Subcutaneous abdominal adipose tissue (tissue), 5 donors: Measurements from ENCODE around the gene CDCP1.

Experiments
- H3K27ac ChIP-seq: one replicate; pipeline ENCODE4 v1.7.0; 2013; ENCODE audit warnings: low read depth, mild to moderate bottlenecking, inconsistent platforms, low read length, moderate library complexity
- H3K27me3 ChIP-seq, 5 donors: one replicate each; pipeline ENCODE4 v1.7.0; 2013; ENCODE audit warnings: low read length in 5 of 5, inconsistent platforms in 1 of 5; ENCODE audit not compliant: control insufficient read depth in 5 of 5, insufficient read depth in 4 of 5
- H3K36me3 ChIP-seq, 5 donors: one replicate each; pipeline ENCODE4 v1.7.0; 2013; ENCODE audit warnings: low read length in 5 of 5; ENCODE audit not compliant: control insufficient read depth in 5 of 5, insufficient read depth in 5 of 5
- H3K4me1 ChIP-seq, 5 donors: one replicate each; pipeline ENCODE4 v1.7.0; 2013; ENCODE audit warnings: low read length in 5 of 5, mild to moderate bottlenecking in 3 of 5, moderate library complexity in 1 of 5; ENCODE audit not compliant: control insufficient read depth in 5 of 5, insufficient read depth in 5 of 5
- H3K4me3 ChIP-seq, 5 donors: one replicate each; pipeline ENCODE4 v1.7.0; 2013; ENCODE audit warnings: low read length in 5 of 5, low read depth in 1 of 5
- H3K9ac ChIP-seq, 5 donors: one replicate each; pipeline ENCODE4 v1.7.0; 2013; ENCODE audit warnings: low read length in 5 of 5, mild to moderate bottlenecking in 4 of 5, moderate library complexity in 3 of 5
- H3K9me3 ChIP-seq, 5 donors: one replicate each; pipeline ENCODE4 v1.7.0; 2013; ENCODE audit warnings: low read length in 5 of 5; ENCODE audit not compliant: control insufficient read depth in 5 of 5
- donor health status: healthy.
- donor health status: healthy.
- donor health status: healthy.
- donor health status: healthy.
- donor health status: healthy.

CDCP1 gene

DNA sequence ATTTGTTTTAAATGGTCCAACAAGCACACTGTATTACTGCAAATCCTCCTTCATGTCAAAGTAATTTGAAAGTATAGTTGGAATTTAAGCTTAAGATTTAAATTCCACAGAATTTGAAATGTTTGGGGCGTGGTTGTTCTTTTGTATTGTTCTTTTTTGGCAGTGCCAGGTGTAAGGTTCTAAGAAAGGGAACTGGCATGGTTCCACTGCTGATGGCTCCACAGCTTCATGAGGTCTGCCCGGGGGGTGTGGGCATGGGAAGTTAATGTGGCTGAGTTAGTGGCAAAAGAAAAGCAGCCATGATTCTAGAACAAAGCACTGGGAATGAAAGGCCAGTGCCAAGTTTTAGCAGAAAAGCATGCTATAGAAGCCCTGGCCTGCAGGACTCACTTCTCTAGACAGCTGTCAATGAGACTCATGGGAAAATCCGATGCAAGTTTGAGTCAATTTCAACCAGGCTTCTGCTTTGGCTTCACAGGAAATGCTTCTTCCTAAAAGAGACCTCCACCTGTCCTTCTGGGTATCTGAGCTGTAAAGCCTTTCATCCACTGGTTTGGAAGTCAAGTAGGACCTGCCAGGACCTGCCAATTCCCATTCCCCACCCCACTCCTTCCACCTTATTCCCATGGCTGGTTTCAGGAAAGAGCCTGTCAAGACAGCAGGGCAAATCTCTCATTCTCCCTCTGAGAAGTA is 18.9 kb downstream of the CDCP1 start:
- Histone ChIP-seq H3K36me3 (no peaks in the 10 kb centered on the region), H3K4me1 (no peaks in the 10 kb centered on the region), H3K27me3 (peaks cover 0 to 5% (median 3%) of the 10 kb centered on the region in 5 donors), H3K4me3 (no peak overlapping the region), H3K9me3 (no peaks in the 10 kb centered on the region), H3K27ac (no peak overlapping the region), H3K9ac (no peak overlapping the region)

DNA sequence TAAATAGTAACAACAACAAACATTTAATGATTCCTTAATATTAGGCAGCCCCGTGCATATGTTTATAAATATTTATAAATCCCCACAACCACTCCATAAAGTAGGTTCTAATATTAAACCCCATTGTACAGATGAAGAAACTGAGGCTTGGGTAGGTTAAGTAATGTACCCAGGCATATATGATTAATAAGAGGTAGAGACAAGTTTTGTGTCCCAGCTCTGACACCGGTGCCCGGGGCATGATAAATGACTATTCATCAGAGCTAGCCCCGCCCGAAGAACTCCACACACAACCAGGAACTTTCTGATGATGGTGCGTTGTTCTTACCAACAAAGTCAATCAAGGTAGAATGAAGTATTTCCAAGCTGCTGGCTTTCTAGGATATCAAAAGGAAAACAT is 19.4 kb downstream of the CDCP1 start:
- H3K9ac ChIP-seq, result no peak overlapping the region
- no peaks in the 10 kb centered on the region for H3K9me3 ChIP-seq
- H3K4me3 ChIP-seq, result no peak overlapping the region
- no peak overlapping the region for H3K27ac ChIP-seq
- H3K27me3 ChIP-seq, result peaks cover 0 to 5% (median 3%) of the 10 kb centered on the region in 5 donors
- no peaks in the 10 kb centered on the region for H3K4me1 ChIP-seq
- H3K36me3 ChIP-seq, result no peaks in the 10 kb centered on the region

DNA sequence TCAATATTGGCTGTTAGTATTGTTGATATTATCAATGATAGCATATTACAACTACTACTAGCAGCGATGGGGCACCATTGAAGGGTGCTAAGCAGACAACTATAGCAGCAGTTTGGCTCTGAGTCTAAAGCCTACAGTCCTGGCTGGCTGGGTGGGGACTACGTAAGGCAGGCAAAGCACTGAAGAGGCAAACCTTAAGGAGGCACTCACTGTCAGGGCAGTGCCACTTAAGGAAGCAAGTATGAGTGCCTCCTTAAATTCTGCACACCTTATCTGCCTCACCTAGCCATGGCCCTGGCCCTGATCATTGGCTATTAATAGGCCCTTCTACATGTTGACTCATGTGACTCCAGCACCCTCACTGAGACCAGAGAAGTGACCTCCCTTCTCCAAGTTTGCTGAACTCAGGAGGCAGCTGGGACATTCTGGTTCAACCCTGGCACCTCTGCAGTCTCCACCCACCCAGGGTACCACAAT is 20.6 kb downstream of the CDCP1 start:
- Histone ChIP-seq H3K4me3 (no peak overlapping the region), H3K36me3 (no peaks in the 10 kb centered on the region), H3K9me3 (no peaks in the 10 kb centered on the region), H3K27me3 (peaks cover 0 to 5% (median 3%) of the 10 kb centered on the region in 5 donors), H3K9ac (no peak overlapping the region), H3K27ac (no peak overlapping the region), H3K4me1 (no peaks in the 10 kb centered on the region)

DNA sequence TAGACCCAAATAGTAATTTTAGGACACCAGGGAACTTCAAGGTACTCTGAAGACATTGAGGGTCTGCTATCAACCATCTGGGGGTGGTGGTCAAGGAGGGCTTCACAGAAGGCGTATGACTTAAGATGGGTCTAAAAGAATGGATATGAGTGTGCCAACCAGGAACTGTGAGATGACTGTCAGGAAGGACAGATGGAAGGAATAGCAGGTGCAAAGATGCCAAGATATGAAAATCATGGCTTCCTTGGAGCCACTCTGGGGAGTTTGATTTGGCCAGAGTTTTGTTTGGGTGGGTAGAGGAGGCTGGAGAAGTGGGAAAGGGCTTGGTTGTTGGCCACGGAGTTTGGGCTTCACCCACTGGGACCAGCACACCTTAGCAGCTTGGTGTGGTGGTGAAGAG is 21.2 kb downstream of the CDCP1 start:
- Histone ChIP-seq H3K4me1 (no peaks in the 10 kb centered on the region), H3K36me3 (no peaks in the 10 kb centered on the region), H3K4me3 (no peak overlapping the region), H3K27me3 (peaks cover 0 to 5% (median 3%) of the 10 kb centered on the region in 5 donors), H3K27ac (no peak overlapping the region), H3K9ac (no peak overlapping the region), H3K9me3 (no peaks in the 10 kb centered on the region)

DNA sequence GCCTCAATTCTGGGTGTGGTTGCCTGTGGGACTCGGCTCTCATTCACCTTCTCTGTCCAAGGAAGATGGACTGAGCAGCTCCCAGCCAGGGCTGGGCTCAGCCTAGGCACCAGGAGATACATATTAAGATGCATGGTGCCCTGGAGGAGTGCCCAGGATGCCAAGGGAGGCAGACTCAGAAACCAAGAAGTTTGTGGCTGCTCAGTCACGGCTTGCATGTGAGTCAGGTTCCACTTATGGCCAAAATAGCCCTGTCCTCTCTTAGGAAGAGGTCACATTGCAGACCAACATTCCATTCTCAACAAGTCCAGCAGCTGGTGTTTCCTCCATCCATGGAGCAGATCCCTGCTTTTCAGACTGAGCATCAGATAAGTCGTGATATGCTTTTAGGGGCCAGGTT is 21.8 kb downstream of the CDCP1 start:
- Histone ChIP-seq H3K9me3 (no peaks in the 10 kb centered on the region), H3K27ac (no peak overlapping the region), H3K4me3 (no peak overlapping the region), H3K4me1 (no peaks in the 10 kb centered on the region), H3K27me3 (peaks cover 0 to 5% (median 3%) of the 10 kb centered on the region in 5 donors), H3K36me3 (no peaks in the 10 kb centered on the region), H3K9ac (no peak overlapping the region)

DNA sequence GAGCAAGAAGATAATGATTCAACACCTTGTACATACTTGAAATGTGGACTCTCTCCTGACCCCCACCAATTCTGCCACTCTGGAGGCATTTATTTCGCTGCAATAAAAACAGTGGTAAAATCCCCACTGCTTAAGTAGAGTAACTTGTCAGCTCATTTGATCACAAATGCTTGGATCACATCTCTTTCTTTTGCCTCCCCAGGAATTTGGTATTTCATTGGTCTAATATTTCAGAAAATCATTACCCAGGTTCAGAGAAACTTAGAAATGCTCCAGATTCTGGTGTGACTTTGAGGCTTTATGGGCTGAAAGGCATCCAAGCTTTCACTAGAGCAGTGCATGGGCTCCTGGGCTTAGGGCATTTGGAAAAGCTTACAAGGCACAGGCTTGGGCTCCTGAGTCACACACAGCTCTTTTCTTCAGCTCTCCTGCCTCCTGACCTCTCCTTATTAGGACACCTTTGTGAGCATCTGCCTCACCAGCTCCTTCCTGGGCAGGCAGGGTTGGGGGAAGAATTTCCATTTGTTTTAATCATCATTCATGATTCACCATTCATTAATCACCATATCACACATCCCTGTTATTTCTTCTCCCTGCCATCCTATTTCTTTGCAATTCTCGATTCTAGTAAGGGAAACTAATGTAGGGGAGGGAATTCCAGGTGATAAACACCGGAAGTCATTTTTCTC is 22.5 kb downstream of the CDCP1 start:
- peaks cover 0 to 7% (median 5%) of the 10 kb centered on the region in 5 donors for H3K27me3 ChIP-seq
- no peaks in the 10 kb centered on the region for H3K9me3 ChIP-seq
- H3K9ac ChIP-seq, result no peak overlapping the region
- no peak overlapping the region for H3K4me3 ChIP-seq
- no peaks in the 10 kb centered on the region for H3K4me1 ChIP-seq
- no peak overlapping the region for H3K27ac ChIP-seq
- no peaks in the 10 kb centered on the region for H3K36me3 ChIP-seq

DNA sequence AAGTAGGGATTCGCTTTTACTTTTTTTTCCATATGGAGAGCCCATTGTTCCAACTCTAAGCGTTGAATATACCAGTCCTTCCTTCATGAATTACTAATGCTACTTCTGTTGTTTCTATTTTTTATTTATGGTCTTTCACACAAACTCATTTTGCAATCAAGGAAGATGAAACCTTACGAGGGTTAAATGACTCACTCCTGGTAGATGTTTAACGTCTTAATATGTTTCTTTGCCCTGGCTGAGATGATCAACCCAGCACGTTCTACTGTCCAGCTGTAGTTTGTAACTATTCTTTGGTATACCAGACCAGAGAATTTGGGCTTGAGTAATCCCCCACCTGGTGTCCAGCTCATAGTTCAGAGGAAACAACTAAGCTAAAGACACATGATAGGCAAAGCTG is 23.1 kb downstream of the CDCP1 start:
- H3K9ac ChIP-seq, result no peak overlapping the region
- no peak overlapping the region for H3K27ac ChIP-seq
- H3K9me3 ChIP-seq, result no peaks in the 10 kb centered on the region
- H3K36me3 ChIP-seq, result no peaks in the 10 kb centered on the region
- H3K4me3 ChIP-seq, result no peak overlapping the region
- H3K27me3 ChIP-seq, result peaks cover 0 to 7% (median 5%) of the 10 kb centered on the region in 5 donors
- no peaks in the 10 kb centered on the region for H3K4me1 ChIP-seq

DNA sequence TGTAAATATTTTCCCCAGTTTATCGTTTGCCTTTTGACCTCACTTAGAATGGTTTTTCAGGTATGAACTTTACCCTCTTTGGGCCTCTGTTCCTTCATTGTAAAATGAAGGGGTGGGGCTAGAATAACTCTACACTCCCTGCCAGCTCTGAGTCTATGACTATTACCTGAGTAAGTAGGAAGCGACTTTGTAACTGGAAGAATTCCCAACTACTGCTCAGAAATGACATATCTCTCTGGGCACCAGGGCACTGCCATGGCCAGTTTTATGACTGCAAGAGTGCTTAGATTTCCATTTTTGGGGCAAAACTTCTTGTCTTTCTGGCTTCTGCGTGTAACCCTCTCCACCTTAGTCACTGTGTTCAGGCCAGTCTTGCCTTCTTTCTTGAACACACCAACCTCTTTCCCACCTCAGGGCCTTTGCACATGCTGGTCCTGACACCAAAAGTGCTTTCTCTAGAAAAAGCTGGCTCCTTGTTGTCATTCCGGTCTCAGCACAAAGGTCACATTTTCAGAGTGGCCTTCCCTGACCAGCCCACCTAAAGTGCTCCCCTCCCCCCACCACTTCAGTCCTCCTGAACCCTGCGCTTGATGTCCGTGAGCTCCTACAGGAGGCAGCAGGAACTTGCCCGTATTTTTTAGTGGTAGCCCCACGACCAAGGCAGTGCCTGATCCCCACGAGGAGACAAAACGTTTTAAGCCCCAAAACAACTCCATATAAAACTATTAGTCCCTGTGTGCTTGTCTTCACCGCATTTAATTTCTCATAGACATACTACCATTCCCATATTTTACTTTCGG is 25.6 kb downstream of the CDCP1 start:
- H3K27me3 ChIP-seq, result peaks cover 0 to 7% (median 5%) of the 10 kb centered on the region in 5 donors
- no peak overlapping the region for H3K9ac ChIP-seq
- no peaks in the 10 kb centered on the region for H3K36me3 ChIP-seq
- H3K9me3 ChIP-seq, result no peaks in the 10 kb centered on the region
- no peak overlapping the region for H3K27ac ChIP-seq
- H3K4me1 ChIP-seq, result no peaks in the 10 kb centered on the region
- H3K4me3 ChIP-seq, result no peak overlapping the region

DNA sequence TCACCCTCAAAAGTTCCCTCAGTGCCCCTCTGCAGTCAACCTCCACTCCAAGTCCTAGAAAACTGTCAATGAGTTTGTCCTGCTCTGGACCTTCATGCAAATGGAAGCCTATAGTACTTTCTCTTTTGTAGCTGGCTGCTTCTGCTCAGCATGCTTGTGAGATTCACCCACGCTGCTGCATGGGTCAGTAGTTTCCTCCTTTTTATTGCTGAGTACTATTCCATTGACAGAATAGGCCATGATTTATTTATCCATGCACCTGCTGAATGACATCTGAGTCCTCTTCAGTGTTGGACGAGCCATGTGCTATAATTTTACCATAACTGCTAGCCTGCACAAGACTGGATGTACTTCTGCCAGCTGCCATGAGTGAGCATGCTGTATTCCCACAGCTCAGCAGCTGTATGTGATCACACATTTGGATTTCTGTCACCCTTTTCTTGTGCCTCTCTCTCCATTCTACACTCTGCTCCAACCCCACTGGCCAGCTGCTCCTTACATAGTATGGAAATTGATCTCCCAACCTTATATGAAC is 26.3 kb downstream of the CDCP1 start:
- Histone ChIP-seq H3K36me3 (no peaks in the 10 kb centered on the region), H3K27me3 (peaks cover 0 to 7% (median 3%) of the 10 kb centered on the region in 5 donors), H3K4me3 (no peak overlapping the region), H3K9me3 (no peaks in the 10 kb centered on the region), H3K27ac (no peak overlapping the region), H3K4me1 (no peaks in the 10 kb centered on the region), H3K9ac (no peak overlapping the region)
